Measurements from ENCODE around the gene RASGRP3.

DNA sequence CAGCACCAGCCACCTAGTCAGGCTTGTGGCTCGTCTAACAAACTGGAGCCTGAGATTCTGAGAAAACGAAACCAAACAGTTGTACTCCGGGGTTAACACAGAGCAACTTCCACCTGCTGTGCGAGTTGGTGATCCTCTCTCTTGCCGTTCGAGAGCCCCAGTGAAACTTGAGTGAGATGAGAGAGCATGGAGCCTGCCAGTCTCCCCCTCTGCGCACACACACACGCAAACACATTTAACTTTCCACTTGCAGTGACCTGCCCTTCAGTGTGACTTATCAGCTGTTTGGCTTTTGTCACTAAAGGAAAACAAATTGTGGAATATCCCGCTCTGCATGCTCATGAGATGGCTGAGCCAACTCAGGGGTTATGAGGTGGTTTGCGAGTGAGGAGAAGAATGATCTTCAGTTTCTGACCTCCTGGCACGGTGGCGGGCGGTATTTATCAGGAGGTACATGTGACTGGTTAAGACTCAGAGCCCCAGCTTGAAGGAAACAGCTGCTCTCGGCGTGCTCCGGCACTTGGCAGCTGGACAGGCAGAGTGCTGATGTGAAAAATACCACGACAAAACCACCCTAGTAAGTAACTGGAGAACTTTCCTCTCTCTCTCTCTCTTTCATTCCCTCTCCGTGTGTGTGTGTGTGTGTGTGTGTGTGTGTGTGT lies at the start of gene RASGRP3:
- TF ChIP-seq SUZ12 (IDR thresholded peaks at IDR 0.05; ENCODE audit: extremely low read depth, insufficient read depth, insufficient read length) = no peak
- TF ChIP-seq YY1 (IDR thresholded peaks at IDR 0.05; ENCODE audit: insufficient read depth, insufficient read length) = no peak

Data from NT2/D1 (cell line).